ENCODE results near the gene EPB41L3. TPM values are rescaled to one million over a fixed set of nuclear protein-coding genes. Genes with fewer than 3 reads are reported as not detected.

Gene EPB41L3
- total RNA-seq, 1 donor from 2014 or later: 41.7 TPM

GRCh38 chr18:5419030-5419429, 124.8 kb downstream of the EPB41L3 start:
- H3K27me3 Mint-ChIP-seq: no peaks in the 10 kb centered on the region
- H3K9me3 Mint-ChIP-seq (ENCODE audit: low read depth): no peaks in the 10 kb centered on the region
- TF ChIP-seq CTCF (IDR thresholded peaks at IDR 0.05; ENCODE audit: unreplicated experiment): no peak
- no peak overlapping the region for H3K27ac Mint-ChIP-seq
- no peak overlapping the region for H3K4me3 Mint-ChIP-seq (ENCODE audit: low read depth)
- H3K36me3 Mint-ChIP-seq (ENCODE audit: insufficient read depth): peaks cover 1% of the 10 kb centered on the region
- DNase-seq (ENCODE audit: low spot score, unreplicated experiment): no peak
- no peaks in the 10 kb centered on the region for H3K4me1 Mint-ChIP-seq (ENCODE audit: low read depth)

DNA sequence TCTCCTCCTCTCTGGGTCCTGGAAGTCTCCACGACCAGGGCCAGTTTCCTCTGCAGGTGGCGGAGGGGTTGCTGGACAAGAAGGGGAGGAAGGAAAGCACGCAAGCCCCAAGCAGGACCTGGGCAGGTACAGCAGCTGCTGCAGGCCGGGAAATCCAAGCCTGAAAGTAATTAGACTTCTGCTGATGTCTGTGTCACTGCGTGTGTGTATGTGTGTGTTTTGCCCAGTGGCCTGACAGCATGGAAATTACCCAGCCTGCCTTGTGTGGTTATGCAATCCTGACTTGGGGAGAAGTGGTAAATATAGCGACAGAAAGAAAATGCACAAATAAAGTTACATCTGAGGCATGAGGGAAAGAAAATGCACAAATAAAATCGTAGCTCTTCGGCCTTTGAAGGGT, 126.5 kb downstream of the EPB41L3 start:
- TF ChIP-seq CTCF (IDR thresholded peaks at IDR 0.05; ENCODE audit: unreplicated experiment): no peak
- Mint-ChIP-seq H3K4me1 (ENCODE audit: low read depth) (no peaks in the 10 kb centered on the region), H3K36me3 (ENCODE audit: insufficient read depth) (peaks cover 1% of the 10 kb centered on the region), H3K9me3 (ENCODE audit: low read depth) (no peaks in the 10 kb centered on the region), H3K27ac (no peak overlapping the region), H3K4me3 (ENCODE audit: low read depth) (no peak overlapping the region), H3K27me3 (no peaks in the 10 kb centered on the region)
- DNase-seq (ENCODE audit: low spot score, unreplicated experiment): no peak

DNA sequence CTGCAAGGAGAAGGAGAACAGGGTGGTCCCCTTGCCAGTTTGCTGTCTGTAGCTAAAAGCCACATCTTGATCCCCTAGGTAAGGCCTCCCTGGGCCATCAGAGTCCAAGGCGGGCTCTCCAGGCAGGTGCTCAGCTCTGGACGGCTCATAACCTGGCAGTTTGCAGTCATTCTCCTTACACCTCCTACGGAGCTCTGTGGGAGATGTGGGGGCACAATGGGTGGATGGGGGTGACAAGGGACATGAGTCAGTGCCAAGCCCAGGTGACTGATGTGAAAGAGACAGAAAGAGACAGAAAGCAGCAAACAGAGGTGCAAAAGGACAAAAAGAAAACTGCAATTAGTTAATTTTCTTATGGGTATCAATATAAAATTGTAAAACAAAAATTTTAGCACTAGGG, 127.7 kb downstream of the EPB41L3 start:
- H3K27me3 Mint-ChIP-seq: no peaks in the 10 kb centered on the region
- peaks cover 1% of the 10 kb centered on the region for H3K4me1 Mint-ChIP-seq (ENCODE audit: low read depth)
- TF ChIP-seq CTCF (IDR thresholded peaks at IDR 0.05; ENCODE audit: unreplicated experiment): no peak
- H3K36me3 Mint-ChIP-seq (ENCODE audit: insufficient read depth): peaks cover 1% of the 10 kb centered on the region
- no peak overlapping the region for H3K4me3 Mint-ChIP-seq (ENCODE audit: low read depth)
- H3K9me3 Mint-ChIP-seq (ENCODE audit: low read depth): no peaks in the 10 kb centered on the region
- H3K27ac Mint-ChIP-seq: no peak overlapping the region
- DNase-seq (ENCODE audit: low spot score, unreplicated experiment): no peak

- H3K4me1 Mint-ChIP-seq (ENCODE audit: low read depth): peaks cover 1% of the 10 kb centered on the region
- no peak for DNase-seq (ENCODE audit: low spot score, unreplicated experiment)
- H3K27ac Mint-ChIP-seq: no peak overlapping the region
- H3K27me3 Mint-ChIP-seq: no peaks in the 10 kb centered on the region
- H3K9me3 Mint-ChIP-seq (ENCODE audit: low read depth): no peaks in the 10 kb centered on the region
- TF ChIP-seq CTCF (IDR thresholded peaks at IDR 0.05; ENCODE audit: unreplicated experiment): no peak
- H3K36me3 Mint-ChIP-seq (ENCODE audit: insufficient read depth): peaks cover 1% of the 10 kb centered on the region
- no peak overlapping the region for H3K4me3 Mint-ChIP-seq (ENCODE audit: low read depth)
Observed at GRCh38 chr18:5415665-5416064, 128.1 kb downstream of the EPB41L3 start.

GRCh38 chr18:5415031-5415430, 128.8 kb downstream of the EPB41L3 start:
- Mint-ChIP-seq H3K27ac (no peak overlapping the region), H3K27me3 (no peaks in the 10 kb centered on the region), H3K36me3 (ENCODE audit: insufficient read depth) (peaks cover 1% of the 10 kb centered on the region), H3K9me3 (ENCODE audit: low read depth) (no peaks in the 10 kb centered on the region), H3K4me3 (ENCODE audit: low read depth) (no peak overlapping the region), H3K4me1 (ENCODE audit: low read depth) (peaks cover 4% of the 10 kb centered on the region)
- no peak for DNase-seq (ENCODE audit: low spot score, unreplicated experiment)
- no peak for TF ChIP-seq CTCF (IDR thresholded peaks at IDR 0.05; ENCODE audit: unreplicated experiment)
